ENCODE measurements around the gene LRATD1.

The LRATD1 gene

DNA sequence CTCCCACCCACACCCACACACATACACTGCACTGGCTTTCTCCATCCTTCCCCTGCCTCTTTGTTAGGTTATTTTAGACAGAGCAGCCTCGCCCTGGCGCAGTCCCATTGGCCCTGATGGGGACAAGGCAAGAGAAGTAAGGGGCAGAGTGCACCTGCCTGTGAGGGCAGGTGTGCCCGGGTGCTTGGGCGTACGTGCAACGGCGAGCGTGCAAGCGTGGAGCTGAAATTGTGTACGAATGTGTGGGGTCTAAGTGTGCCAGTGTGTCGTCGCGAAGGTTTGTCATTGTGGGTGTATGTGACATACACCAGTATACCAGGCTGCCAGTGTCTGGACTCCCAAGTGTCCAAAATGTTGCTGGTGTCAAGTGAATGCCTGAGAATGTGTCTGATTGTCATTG lies 544 bp downstream of the LRATD1 start:
- no peak for DNase-seq (ENCODE audit: extremely low read depth in 1 of 2, low read depth in 1 of 2)

DNA sequence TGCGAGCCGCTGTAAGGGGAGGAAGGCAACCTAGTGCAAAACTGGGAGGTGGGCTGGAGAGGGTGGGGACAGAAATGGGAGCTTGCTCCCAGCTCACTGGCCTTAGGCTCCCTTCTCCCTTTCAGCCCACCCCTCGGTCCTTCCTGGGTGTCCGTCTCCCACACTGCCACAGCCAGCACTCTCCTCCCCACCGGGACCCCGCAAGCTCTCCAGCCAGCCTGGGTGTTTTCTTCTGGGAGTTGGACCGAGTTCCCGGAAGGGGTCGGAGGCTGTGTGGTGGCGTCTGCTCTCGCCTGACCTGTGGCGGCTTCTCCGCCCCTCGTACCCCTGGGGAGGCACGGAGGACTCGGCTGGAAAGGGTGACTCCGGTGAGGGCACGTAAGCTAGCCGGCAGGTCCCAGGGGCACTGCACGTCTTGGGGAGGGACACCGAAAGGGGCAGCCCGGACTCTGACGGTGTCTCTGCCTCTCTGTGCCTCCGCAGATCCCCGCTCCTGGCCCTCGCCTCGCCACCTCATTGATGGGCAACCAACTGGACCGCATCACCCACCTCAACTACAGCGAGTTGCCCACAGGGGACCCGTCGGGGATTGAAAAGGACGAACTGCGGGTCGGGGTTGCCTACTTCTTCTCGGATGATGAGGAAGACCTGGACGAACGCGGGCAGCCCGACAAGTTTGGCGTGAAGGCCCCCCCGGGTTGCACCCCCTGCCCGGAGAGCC lies 1.1 kb downstream of the LRATD1 start:
- DNase-seq (ENCODE audit: extremely low read depth in 1 of 2, low read depth in 1 of 2), result no peak

DNA sequence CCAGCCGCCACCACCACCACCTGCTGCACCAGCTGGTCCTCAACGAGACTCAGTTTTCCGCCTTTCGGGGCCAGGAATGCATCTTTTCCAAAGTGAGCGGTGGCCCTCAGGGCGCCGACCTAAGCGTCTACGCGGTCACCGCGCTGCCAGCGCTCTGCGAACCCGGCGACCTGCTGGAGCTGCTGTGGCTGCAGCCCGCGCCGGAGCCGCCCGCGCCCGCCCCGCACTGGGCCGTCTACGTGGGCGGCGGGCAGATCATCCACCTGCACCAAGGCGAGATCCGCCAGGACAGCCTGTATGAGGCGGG lies 1.6 kb downstream of the LRATD1 start:
- DNase-seq (ENCODE audit: extremely low read depth in 1 of 2, low read depth in 1 of 2), result no peak

DNA sequence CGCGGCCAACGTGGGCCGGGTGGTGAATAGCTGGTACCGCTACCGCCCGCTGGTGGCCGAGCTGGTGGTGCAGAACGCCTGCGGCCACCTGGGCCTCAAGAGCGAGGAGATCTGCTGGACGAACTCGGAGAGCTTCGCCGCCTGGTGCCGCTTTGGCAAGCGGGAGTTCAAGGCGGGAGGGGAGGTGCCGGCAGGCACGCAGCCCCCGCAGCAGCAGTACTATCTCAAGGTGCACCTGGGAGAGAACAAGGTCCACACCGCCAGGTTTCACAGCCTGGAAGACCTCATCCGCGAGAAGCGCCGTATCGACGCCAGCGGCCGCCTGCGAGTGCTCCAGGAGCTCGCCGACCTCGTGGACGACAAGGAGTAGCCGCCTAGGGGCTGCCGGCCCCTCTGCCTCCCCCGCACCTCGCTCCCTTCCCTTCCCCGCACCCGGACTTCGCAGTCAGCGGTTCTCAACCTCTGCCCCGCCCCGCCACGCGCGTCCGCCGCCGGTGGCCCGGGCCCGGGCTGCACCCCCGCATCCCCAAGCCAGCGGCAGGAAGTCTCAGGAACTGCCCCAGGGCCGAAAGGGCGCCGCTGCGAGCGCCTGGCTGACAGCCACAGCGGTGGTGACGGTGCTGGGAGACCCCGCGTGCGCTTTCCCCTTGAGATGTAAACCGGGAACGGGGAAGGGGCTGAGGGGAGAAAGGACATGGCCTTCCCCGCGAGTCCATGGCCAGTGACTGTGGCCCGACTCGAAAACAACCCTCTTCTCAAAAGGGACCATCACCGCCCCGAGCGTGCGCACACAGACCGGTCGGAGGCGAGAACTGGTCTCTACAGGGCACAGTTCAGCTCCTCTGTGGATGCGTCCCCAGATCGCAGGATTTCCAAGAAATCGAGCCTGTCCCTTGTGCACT lies 2.2 kb downstream of the LRATD1 start:
- no peak for DNase-seq (ENCODE audit: extremely low read depth in 1 of 2, low read depth in 1 of 2)

DNA sequence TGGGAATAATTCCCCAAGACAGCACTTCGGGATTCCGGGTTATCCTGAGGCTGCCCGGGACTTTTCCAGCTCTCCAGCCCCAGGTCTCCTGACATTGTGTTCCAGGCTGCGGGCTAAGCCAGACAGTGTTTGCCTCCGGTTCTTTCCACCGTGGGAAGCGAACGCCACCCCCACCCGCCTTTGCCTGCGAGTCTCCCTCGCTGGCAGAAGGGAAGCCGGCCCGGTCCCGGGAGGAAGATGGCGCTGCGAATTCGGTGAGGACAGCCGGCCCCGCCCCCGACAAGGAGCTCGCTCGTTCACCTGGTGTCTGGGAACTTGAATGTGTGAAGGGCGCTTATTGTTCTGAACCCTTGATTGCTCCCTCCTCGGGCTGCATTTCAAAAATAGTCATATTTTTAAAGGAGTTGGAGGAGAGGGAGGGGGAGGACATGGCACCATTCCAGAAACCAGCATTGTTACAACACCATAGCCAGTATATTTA lies 2.9 kb downstream of the LRATD1 start:
- DNase-seq (ENCODE audit: extremely low read depth in 1 of 2, low read depth in 1 of 2), result no peak

DNA sequence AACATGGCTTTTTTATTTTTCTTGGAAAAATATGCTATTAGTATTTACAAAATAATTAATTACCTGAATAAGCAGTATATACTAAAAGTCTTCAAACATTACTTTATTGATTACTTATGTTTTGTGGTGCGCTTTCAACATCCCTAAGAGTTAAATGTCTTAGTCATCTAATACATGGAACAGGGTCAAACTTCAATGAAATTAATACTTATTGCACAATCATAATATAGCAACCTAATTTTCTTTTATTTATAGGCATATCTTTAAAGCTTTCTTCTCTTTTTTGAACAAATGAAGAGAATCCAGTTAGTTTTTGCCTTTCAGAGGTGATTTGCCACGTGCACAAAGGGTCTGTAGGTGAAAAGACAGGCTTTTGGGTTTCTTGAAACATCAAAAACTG lies 6.0 kb downstream of the LRATD1 start:
- no peak for DNase-seq (ENCODE audit: extremely low read depth in 1 of 2, low read depth in 1 of 2)

DNA sequence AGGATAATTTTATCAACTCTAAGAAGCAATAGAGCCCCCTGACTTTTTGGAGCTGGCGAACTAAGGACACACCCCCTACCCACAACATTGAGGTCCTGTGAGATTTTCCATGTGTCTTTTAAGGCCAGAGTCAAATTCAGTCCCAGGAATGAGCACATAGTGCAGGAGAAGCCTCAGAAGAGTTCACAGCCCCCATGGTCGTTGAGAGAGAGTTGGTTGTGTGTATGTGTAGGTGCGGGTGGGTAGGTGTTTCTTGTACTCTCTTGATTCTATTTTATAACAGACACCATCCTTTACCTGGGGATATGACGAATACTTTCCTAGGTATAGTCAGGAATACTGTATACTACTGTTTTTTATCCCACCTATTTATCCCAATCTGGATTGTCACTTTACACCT lies 8.6 kb downstream of the LRATD1 start:
- DNase-seq (ENCODE audit: extremely low read depth in 1 of 2, low read depth in 1 of 2), result no peak

DNA sequence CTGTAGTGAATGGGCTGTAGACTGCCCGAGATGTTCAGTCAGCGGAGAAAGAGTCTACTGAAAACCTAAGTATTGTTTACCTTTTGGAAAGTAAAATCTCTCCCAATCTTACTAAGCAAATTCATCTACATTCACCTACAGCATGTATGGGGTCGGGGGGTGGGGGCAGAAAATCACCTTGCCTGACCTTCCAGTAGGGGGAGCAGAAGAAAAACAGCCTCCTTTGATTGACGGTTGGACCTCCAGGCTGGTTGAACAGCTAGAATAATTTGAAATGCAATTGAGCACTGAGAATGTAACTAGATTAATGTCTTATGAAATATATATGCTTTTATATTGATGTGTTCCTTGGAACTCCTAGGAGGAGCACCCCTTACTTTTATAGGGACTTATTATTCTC lies 10.0 kb downstream of the LRATD1 start:
- DNase-seq (ENCODE audit: extremely low read depth in 1 of 2, low read depth in 1 of 2), result no peak

DNA sequence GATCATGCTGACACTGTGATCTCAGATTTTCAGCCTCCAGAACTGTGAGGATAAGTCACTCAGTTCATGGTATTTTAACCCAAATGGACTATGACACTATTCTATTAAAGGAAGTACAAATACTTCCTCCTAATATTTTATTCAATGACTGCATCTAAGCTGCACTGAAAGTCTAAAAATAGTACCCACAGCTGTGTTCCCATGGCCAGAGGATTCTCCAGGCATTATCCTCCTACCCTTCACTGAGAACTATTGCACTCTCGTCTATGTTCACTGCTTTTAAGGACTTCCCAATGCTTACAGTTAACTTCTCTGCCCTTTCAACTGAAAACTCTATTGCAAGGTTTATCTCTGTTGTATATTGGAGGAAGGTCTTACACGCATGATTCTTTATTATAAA lies 15.2 kb downstream of the LRATD1 start:
- DNase-seq (ENCODE audit: extremely low read depth in 1 of 2, low read depth in 1 of 2), result no peak

DNA sequence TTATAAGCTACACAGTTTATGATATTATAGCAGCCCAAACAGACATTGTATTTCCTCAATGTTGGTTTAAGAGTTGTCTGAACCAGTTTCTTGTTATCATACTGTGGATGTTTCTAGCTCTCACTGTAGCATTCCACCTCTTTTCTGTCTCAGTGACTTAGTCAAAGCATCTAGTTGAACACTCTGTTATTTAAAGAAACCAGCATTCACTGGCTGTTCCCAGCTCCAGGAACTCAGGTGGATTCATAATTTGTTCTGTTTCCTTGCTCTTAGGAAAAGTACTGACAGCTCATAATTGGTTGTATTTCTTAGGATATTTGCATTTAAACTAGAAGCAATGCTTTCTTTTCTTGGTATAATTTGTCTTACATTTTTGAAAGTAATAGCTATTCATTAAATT lies 17.5 kb downstream of the LRATD1 start:
- DNase-seq (ENCODE audit: extremely low read depth in 1 of 2, low read depth in 1 of 2), result no peak

DNA sequence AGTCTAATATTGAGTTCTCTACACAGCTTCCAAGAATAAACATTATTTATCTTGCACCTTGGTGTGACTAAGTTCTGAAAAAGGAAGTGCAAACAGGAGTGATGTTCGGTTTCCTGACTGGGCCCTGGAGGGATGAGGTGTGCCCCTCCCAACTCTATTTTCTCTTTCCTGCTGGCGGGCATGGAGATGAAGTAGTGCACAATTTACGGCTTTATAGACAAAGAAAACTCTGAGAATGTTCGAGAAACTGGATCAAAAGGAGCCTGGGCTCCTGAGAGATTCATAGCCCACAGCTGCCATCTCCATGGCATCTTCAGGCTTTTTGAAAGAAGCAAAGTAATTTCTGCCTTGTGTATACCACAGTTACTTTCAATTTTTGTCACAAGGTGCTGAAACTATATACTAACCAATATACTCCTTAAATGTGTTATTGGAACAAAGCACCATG lies 22.3 kb downstream of the LRATD1 start:
- DNase-seq (ENCODE audit: extremely low read depth in 1 of 2, low read depth in 1 of 2), result no peak

DNA sequence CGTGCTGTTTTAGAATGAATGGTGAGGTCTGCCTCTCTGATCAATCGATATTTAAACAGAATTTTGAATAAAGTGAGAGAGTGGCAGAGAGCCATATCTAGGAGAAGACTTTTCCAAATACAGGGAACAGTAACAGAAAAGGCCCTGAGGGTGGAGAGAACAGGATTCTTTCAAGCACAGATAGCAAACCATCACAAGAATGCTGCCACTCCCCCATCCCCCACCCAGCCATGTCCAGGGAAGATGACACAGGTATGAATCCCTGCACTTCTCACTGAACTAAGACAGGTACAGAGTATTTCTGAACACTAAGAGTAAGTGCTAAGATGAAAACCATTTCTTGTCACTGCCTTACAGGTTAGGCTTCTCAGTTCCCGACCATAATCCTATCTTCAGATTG lies 23.6 kb downstream of the LRATD1 start:
- no peak for DNase-seq (ENCODE audit: extremely low read depth in 1 of 2, low read depth in 1 of 2)

DNA sequence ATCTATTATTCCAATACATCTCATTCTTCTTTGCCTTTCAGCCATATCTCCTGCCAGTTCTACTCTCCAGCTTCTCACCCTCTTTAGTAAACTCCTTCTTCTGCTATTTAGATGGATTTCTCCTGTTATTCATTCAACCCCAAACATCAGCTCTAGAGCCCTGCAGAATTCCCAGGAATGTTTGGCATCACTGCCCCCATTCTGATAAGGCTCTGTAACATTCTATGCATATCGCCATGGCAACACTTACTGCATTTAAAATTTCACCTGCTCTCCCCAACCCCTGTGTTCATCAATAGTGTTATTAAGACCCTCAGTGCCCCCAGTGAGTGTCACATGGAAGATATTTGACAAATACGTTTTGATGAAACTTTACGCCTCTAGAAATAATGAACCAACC lies 28.6 kb downstream of the LRATD1 start:
- no peak for DNase-seq (ENCODE audit: extremely low read depth in 1 of 2, low read depth in 1 of 2)

DNA sequence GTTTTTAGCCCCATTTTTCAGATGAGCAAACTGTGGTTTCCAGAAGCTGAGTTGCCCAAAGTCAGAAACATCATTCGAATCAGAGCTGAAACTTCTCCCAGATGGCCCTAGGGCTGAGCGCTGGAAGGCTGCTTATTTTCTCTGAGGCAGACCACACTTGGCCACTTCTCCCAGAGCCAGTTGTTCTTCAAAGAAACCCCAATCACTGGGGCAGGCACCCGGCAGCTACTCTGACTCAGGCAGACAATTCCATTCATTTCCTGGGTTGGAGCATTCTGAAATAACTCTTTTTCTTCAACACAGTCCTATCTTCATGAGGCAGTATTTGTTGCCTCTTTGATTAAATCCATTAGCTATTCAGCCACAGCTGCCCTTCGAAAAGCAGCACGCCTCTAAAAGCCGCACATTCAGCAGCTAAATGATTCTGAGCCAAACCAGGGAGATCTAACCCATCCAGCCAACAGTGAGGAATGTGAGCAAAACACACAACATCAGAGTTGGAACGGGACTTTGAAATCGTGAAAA lies 40.9 kb downstream of the LRATD1 start:
- no peak for DNase-seq (ENCODE audit: extremely low read depth in 1 of 2, low read depth in 1 of 2)

DNA sequence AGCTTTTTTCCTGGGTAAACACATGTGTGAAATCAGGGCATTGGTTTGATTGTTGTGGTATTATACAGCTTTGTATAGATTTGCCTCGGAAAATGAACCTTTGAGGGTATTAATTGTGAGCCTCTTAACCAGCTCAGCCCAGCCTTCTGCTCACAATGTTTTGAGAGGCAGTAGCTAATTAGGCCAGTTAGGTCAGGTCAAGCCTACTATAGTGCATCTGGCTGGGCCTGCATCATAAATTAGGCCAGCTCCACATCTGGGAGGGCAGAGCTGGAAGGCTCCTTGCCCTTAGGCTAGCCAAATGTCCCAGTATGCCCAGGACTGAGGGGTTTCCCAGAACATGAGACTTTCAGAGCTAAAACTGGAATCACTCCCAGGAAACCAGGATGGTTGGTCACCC lies 43.0 kb downstream of the LRATD1 start:
- DNase-seq (ENCODE audit: extremely low read depth in 1 of 2, low read depth in 1 of 2), result no peak

DNA sequence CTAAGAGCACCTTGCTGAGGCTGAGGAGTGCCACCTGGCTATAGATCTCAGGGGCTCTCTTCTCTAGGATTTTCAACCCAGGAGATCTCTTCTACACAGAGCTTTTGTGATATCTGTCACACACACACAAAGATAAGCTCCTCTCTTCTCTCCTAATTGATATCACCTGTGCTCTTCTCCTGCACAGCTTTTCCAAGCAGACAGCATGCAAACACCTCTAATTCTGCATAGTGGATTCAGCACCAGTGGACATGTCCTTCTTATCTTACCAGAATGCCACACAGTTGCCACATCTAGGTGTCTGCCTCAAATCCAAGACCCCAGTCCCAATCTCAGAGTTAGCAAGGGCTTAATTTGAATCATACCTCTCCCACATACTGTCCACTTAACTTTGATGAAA lies 43.9 kb downstream of the LRATD1 start:
- DNase-seq (ENCODE audit: extremely low read depth in 1 of 2, low read depth in 1 of 2), result no peak

DNA sequence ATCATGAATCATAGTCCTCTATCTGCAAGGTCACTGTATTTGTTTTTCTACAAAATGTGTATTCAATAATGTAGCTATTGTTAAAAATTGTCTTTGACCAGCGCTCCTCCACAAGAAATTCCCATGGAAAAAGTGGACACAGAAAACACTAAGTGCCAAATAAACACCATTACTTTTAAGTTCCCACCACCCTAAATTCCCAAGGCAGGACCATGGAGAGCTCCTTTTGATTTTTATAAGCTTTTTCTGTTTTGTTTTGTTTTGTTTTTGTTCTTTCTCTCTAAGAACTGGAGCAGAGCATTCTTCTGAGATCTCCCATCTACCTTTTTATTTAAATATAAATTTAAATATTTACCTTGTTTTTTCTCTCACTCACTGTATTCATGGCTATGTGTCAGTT lies 44.5 kb downstream of the LRATD1 start:
- DNase-seq (ENCODE audit: extremely low read depth in 1 of 2, low read depth in 1 of 2), result no peak

DNA sequence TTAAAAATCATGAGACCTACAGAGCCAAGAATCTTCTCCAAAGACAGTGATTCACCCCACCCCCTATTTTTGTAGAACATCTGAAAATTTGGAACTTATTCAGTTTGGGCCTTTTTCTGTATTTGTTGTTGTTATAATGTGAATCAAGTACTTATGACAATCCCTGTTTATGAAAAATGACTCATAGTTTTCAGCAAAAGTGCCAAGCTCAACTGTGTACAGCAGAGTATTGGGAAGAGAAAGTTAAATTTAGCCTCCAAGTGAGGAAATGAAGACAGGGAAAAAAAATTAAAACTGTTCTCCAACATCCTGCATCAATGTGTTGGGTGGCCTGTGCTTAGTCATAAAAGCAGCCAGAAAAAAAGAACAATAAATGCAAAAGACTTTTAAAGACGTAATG lies 46.2 kb downstream of the LRATD1 start:
- no peak for DNase-seq (ENCODE audit: extremely low read depth in 1 of 2, low read depth in 1 of 2)

DNA sequence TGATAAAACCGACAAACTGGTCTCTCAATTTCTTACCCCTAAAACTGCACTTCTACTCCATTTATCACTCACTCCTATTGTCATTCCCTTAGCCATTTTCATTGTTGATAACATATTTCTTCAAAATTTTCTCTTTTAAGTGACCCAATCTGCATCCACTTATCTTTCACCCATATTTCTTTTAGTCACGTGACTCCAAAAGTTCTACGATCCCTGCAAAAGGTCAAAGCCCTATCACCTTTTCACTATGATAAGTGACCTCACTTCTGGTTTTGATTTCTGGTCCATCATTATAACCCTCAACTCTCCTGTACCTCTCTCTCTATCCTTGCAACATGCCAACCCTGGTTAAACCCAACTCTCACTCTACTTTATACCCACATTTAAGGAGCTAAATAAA lies 49.1 kb downstream of the LRATD1 start:
- no peak for DNase-seq (ENCODE audit: extremely low read depth in 1 of 2, low read depth in 1 of 2)
